Measurements from ENCODE around the gene SCLY. TPM values are rescaled to one million over a fixed set of nuclear protein-coding genes. Genes with fewer than 3 reads are reported as not detected.
A peak's percentile ranks its signal among the peaks of the same experiment; 100 is the strongest.
"Not testable (repeated sequence)": the region's sequence is repeated elsewhere in the genome, so short reads cannot be mapped to it uniquely, and the experiment has no call there.

SCLY gene
- total RNA-seq, 3 donors from 2014 or later, result 11.2 to 19.8 (median 19.5) TPM

DNA sequence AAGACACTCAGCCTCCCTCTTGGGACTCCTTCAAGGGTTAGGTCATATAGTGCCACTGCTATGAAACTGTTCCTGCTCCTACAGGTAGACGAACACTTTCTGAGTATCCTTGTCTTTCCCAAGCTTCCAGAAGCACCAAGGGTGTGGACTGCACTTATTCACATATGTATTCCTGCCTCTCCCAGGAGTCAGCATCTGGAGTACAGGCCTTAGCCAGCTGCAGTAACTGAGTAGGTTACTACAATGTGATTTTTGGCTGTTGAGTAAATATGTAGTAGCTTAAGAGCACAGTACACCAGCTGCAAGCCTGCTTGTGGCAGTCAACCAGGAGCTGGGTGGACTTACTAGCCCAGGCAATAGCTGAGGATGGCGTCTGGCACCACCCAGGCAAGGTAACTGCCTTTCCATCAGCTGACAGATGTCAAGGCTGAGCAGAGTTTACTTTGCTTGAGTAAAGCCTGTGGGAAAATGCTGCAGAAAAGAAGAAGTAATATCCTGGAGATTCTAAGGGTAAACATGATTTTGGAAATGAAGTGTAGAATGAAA is 14.0 kb upstream of the SCLY start:
- intact Hi-C loops (cut with DNase I, micrococcal nuclease), result no loop called here
- no peaks in the 10 kb centered on the region for H3K9me3 ChIP-seq
- ATAC-seq (peak; percentile 62), DNase-seq (peak in 1 of 3 donors; percentile 30)
- H3K36me3 ChIP-seq (ENCODE audit: low read depth), result no peaks in the 10 kb centered on the region
- TF ChIP-seq, protein P1, sequence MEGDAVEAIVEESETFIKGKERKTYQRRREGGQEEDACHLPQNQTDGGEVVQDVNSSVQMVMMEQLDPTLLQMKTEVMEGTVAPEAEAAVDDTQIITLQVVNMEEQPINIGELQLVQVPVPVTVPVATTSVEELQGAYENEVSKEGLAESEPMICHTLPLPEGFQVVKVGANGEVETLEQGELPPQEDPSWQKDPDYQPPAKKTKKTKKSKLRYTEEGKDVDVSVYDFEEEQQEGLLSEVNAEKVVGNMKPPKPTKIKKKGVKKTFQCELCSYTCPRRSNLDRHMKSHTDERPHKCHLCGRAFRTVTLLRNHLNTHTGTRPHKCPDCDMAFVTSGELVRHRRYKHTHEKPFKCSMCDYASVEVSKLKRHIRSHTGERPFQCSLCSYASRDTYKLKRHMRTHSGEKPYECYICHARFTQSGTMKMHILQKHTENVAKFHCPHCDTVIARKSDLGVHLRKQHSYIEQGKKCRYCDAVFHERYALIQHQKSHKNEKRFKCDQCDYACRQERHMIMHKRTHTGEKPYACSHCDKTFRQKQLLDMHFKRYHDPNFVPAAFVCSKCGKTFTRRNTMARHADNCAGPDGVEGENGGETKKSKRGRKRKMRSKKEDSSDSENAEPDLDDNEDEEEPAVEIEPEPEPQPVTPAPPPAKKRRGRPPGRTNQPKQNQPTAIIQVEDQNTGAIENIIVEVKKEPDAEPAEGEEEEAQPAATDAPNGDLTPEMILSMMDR (IDR thresholded peaks at IDR 0.05), result no peak
- no peak overlapping the region for H3K4me3 ChIP-seq
- H3K4me1 ChIP-seq (ENCODE audit: low read depth), result no peaks in the 10 kb centered on the region

DNA sequence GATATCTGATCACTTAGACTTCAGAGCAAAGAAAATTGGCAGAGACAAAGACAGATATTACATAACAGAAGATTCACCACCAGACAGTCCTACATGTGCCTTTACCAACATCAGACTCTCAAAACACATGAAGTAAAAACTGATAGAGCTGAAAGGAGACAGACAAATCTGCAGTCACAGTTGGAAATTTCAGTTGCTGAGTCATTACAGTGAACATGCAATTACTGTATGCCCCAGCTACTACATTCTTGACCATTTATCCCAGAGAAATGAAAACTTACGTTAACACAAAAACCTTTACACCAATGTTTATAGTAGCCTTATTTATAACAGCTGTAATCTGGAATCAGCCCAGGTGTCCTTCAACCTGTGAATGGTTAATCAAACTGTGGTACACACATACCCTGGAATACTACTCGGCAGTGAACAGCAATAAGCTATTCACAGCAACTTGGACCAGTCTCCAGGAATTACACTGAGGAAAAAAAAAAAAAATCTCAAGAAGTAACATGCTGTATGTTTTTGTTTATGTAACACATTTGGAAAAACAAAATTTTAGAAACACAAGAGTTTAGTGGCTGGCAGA is 7.5 kb upstream of the SCLY start:
- TF ChIP-seq, protein P1 (IDR thresholded peaks at IDR 0.05), result no peak
- Histone ChIP-seq H3K4me3 (no peak overlapping the region), H3K36me3 (ENCODE audit: low read depth) (no peaks in the 10 kb centered on the region), H3K4me1 (ENCODE audit: low read depth) (no peaks in the 10 kb centered on the region), H3K9me3 (no peaks in the 10 kb centered on the region)
- DNase-seq, result no peak
- no peak for ATAC-seq
- intact Hi-C loops (cut with DNase I, micrococcal nuclease), result no loop called here

DNA sequence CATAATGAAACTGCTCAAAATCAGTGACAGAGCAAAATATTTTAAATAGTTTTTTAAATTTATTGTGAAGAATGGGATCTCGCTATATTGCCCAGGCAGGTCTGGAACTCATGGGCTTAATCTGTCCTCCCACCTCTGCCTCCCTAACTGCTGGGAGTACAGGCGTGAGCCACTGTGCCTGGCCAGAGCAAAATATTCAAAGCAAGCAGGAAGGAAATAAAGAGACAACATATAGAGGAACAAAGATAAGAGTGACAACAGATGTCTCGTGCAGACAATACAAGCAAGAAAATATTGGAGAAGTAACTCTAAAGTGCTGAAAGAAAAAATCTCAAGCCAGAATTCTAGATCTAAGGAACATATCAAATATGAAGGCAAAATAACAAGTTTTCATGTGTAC is 5.0 kb upstream of the SCLY start:
- DNase-seq (no peak), ATAC-seq (no peak)
- no peaks in the 10 kb centered on the region for H3K4me1 ChIP-seq (ENCODE audit: low read depth)
- H3K36me3 ChIP-seq (ENCODE audit: low read depth), result no peaks in the 10 kb centered on the region
- intact Hi-C loops (cut with DNase I, micrococcal nuclease), result no loop called here
- H3K4me3 ChIP-seq, result no peak overlapping the region
- TF ChIP-seq, protein P1 (IDR thresholded peaks at IDR 0.05), result no peak
- H3K9me3 ChIP-seq, result no peaks in the 10 kb centered on the region

DNA sequence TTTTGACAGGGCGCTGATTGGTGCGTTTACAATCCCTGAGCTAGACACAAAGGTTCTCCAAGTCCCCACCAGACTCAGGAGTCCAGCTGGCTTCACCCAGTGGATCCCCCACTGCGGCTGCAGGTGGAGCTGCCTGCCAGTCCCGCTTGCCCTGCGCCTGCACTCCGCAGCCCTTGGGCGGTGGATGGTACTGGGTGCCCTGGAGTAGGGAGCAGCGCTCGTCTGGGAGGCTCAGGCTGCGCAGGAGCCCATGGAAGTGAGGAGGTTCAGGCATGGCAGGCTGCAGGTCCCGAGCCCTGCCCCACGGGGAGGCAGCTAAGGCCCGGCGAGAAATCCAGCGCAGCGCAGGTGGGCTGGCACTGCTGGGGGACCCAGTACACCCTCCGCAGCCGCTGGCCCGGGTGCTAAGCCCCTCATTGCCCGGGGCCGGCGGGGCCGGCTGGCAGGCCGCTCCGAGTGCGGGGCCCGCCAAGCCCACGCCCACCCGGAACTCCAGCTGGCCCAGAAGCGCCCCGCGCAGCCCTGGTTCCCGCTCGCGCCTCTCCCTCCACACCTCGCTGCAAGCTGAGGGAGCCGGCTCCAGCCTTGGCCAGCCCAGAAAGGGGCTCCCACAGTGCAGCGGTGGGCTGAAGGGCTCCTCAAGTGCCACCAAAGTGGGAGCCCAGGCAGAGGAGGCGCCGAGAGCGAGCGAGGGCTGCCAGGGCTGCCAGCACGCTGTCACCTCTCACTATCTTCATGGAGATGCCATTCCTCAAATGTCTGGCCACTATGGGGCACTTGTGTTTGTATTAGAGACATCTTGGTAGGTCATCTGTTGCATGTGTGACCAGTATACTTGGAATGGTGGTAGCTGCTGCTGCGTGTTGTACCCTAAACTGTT is 2.9 kb upstream of the SCLY start:
- intact Hi-C loops (cut with DNase I, micrococcal nuclease); H3K4me3 ChIP-seq; DNase-seq; H3K9me3 ChIP-seq; H3K36me3 ChIP-seq (ENCODE audit: low read depth); H3K4me1 ChIP-seq (ENCODE audit: low read depth); ATAC-seq: not testable (repeated sequence)

DNA sequence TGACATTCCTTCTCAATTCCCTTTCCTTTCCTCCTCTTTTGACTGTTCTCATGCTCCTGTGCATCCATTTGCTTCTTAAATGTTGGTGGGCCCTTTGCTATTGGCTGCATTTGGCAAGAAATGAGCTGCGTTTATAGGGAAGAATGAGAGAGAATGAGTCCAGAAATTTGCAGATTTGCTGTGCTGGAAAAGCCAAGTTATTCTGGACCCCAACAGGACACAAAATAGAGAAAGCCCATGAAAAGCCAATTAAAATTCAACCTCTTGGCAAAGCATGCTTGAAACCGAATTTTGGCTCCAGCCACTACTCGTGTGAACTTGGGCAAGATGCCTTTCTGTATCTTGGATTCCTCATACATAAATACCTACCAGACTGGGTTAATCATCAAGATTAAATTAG is 1.3 kb upstream of the SCLY start:
- no peak for ATAC-seq
- peaks cover 7% of the 10 kb centered on the region for H3K4me1 ChIP-seq (ENCODE audit: low read depth)
- intact Hi-C loops (cut with DNase I, micrococcal nuclease), result no loop called here

More for the DNA sequence above, 1.3 kb upstream of the SCLY start:
- no peaks in the 10 kb centered on the region for H3K9me3 ChIP-seq
- no peaks in the 10 kb centered on the region for H3K36me3 ChIP-seq (ENCODE audit: low read depth)
- TF ChIP-seq, protein P1 (IDR thresholded peaks at IDR 0.05), result no peak
- no peak for DNase-seq
- H3K4me3 ChIP-seq, result no peak overlapping the region
